ENCODE data around the gene MCAT.

The MCAT gene

GRCh38 chr22:43131773-43132501 is 11.3 kb downstream of the MCAT start:
- Mint-ChIP-seq H3K4me3 (no peak overlapping the region), H3K36me3 (ENCODE audit: low read depth) (peaks cover 48% of the 10 kb centered on the region), H3K27me3 (peaks cover 17% of the 10 kb centered on the region), H3K4me1 (ENCODE audit: low read depth) (peaks cover 51% of the 10 kb centered on the region), H3K9me3 (no peaks in the 10 kb centered on the region), H3K27ac (peak overlapping the region; percentile 6)
- intact Hi-C loops (cut with micrococcal nuclease) = no loop called here

- H3K9me3 Mint-ChIP-seq = no peaks in the 10 kb centered on the region
- no peak overlapping the region for H3K4me3 Mint-ChIP-seq
- intact Hi-C loops (cut with micrococcal nuclease) = no loop called here
- peaks cover 53% of the 10 kb centered on the region for H3K4me1 Mint-ChIP-seq (ENCODE audit: low read depth)
- peaks cover 28% of the 10 kb centered on the region for H3K36me3 Mint-ChIP-seq (ENCODE audit: low read depth)
- peaks cover 17% of the 10 kb centered on the region for H3K27me3 Mint-ChIP-seq
- peak overlapping the region; percentile 47 for H3K27ac Mint-ChIP-seq
Measured at GRCh38 chr22:43129426-43130425, 13.5 kb downstream of the MCAT start.

DNA sequence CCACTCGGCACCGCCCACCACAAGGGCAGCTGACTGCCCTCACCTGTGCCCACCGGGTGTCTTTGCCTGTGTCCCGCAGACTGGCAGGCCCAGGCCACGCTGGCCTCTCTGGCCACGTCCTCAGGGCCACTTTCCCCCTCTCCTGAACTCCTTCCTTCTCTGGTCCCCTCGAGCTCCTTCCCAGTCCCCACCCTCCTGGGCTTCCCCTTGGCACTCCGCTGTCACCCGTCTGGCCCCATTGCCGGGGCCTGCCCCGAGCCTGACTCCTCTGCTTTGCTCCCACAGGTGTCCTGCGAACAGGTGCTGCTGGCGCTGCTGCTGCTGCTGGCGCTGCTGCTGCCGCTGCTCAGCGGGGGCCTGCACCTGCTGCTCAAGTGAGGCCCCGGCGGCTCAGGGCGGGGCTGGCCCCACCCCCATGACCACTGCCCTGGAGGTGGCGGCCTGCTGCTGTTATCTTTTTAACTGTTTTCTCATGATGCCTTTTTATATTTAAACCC is 14.2 kb downstream of the MCAT start:
- Mint-ChIP-seq H3K4me3 (no peak overlapping the region), H3K36me3 (ENCODE audit: low read depth) (peaks cover 20% of the 10 kb centered on the region), H3K4me1 (ENCODE audit: low read depth) (peaks cover 57% of the 10 kb centered on the region), H3K27ac (peak overlapping the region; percentile 47), H3K27me3 (peaks cover 17% of the 10 kb centered on the region), H3K9me3 (no peaks in the 10 kb centered on the region)
- intact Hi-C loops (cut with micrococcal nuclease) = no loop called here

DNA sequence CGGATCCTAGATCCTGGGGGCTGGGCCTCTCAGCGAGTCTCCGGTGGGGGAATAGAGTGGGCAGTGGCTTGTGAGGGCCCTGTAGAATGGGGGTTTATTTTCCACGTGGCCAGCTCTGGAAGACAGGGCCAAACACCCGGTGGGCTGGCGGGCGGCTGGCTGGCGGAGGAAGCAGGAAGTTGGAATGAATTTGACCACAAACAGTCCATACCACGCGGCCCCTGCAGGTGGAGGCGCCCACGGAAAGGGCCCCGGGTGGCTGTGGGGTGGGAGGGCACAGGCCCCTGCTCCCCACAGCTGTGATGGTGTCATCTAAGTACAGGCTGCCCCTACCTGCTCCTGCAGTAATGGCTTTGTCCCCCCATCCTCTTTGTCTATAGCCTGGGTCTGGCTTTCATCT is 15.1 kb downstream of the MCAT start:
- H3K27ac Mint-ChIP-seq = peak overlapping the region; percentile 58
- H3K9me3 Mint-ChIP-seq = no peaks in the 10 kb centered on the region
- peaks cover 17% of the 10 kb centered on the region for H3K27me3 Mint-ChIP-seq
- intact Hi-C loops (cut with micrococcal nuclease) = no loop called here
- peaks cover 12% of the 10 kb centered on the region for H3K36me3 Mint-ChIP-seq (ENCODE audit: low read depth)
- H3K4me3 Mint-ChIP-seq = no peak overlapping the region
- H3K4me1 Mint-ChIP-seq (ENCODE audit: low read depth) = peaks cover 57% of the 10 kb centered on the region

GRCh38 chr22:43127166-43127908 is 15.9 kb downstream of the MCAT start:
- peaks cover 17% of the 10 kb centered on the region for H3K27me3 Mint-ChIP-seq
- peak overlapping the region; percentile 58 for H3K27ac Mint-ChIP-seq

DNA sequence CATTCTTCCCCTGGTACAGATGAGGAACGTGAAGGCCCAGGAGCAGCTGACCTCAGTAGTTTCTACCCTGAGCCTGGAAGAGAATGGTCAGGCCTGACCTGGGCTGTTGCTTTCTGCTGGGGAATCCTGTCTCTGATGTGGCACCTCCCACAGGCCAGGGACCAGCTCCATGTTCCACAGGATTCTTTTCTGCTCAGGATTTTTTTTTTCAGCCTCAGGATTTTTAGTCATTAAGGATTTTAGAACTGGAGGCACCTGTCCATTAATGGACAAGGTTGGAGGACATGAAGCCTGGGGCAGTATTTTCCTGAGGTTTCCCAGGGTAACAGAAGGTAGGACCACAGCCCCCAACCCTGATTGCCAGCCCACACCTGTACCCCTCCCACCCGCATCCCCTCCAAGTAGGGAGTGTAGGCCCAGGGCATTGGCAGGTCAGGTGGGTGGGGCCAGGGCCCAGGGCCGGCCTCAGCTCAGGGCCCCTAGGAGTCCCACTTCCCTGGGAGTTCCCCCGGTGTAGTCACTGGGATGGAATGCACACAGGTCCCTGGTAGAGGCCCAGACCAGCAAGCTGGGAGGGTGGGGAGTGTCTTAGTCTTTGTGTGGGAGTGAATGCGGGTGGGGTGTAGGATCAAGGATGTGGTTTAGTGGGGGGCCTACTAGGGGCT is 16.6 kb downstream of the MCAT start:
- Mint-ChIP-seq H3K4me1 (ENCODE audit: low read depth) (peaks cover 62% of the 10 kb centered on the region), H3K4me3 (no peak overlapping the region), H3K27ac (peak overlapping the region; percentile 58), H3K27me3 (peaks cover 17% of the 10 kb centered on the region), H3K36me3 (ENCODE audit: low read depth) (no peaks in the 10 kb centered on the region), H3K9me3 (no peaks in the 10 kb centered on the region)
- intact Hi-C loops (cut with micrococcal nuclease) = no loop called here

More at GRCh38 chr22:43127166-43127908, 15.9 kb downstream of the MCAT start:
- Mint-ChIP-seq H3K9me3 (no peaks in the 10 kb centered on the region), H3K4me3 (no peak overlapping the region), H3K4me1 (ENCODE audit: low read depth) (peaks cover 62% of the 10 kb centered on the region), H3K36me3 (ENCODE audit: low read depth) (peaks cover 4% of the 10 kb centered on the region)
- intact Hi-C loops (cut with micrococcal nuclease) = no loop called here

- no peaks in the 10 kb centered on the region for H3K36me3 Mint-ChIP-seq (ENCODE audit: low read depth)
- H3K4me1 Mint-ChIP-seq (ENCODE audit: low read depth) = peaks cover 43% of the 10 kb centered on the region
- H3K27me3 Mint-ChIP-seq = peaks cover 11% of the 10 kb centered on the region
- no peak overlapping the region for H3K4me3 Mint-ChIP-seq
- intact Hi-C loops (cut with micrococcal nuclease) = no loop called here
- H3K27ac Mint-ChIP-seq = no peak overlapping the region
- H3K9me3 Mint-ChIP-seq = no peaks in the 10 kb centered on the region
Measured at GRCh38 chr22:43118953-43119458, 24.2 kb downstream of the MCAT start.

GRCh38 chr22:43118024-43118849 is 25.0 kb downstream of the MCAT start:
- Mint-ChIP-seq H3K4me1 (ENCODE audit: low read depth) (peaks cover 51% of the 10 kb centered on the region), H3K4me3 (no peak overlapping the region), H3K9me3 (no peaks in the 10 kb centered on the region), H3K36me3 (ENCODE audit: low read depth) (no peaks in the 10 kb centered on the region), H3K27me3 (peaks cover 19% of the 10 kb centered on the region), H3K27ac (no peak overlapping the region)
- intact Hi-C loops (cut with micrococcal nuclease) = no loop called here

- Mint-ChIP-seq H3K27me3 (peaks cover 32% of the 10 kb centered on the region), H3K4me1 (ENCODE audit: low read depth) (peaks cover 44% of the 10 kb centered on the region), H3K27ac (no peak overlapping the region), H3K36me3 (ENCODE audit: low read depth) (no peaks in the 10 kb centered on the region), H3K4me3 (no peak overlapping the region), H3K9me3 (no peaks in the 10 kb centered on the region)
- intact Hi-C loops (cut with micrococcal nuclease) = no loop called here
Measured at GRCh38 chr22:43116932-43117331, 26.3 kb downstream of the MCAT start.

DNA sequence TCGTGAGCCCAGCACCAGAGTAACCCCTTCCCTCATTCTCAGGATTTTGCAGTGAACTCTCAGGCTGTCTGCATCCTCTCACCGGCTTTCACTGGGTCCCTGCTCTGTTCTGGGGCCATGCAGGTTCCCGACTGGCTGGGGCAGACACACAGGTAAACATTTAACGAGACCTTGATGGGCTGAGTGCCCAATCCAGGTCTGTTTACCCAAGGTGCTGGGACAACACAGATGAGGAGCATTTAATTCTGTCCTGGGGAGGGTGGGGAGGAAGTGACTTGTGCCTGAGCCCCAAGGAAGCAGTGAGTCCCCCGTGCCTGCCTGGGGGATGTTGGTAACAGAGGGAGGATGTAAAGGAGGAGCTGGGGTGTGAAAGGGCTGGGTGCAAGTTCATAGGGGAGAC is 28.2 kb downstream of the MCAT start:
- Mint-ChIP-seq H3K4me1 (ENCODE audit: low read depth) (peaks cover 50% of the 10 kb centered on the region), H3K36me3 (ENCODE audit: low read depth) (no peaks in the 10 kb centered on the region), H3K27ac (no peak overlapping the region), H3K27me3 (peaks cover 48% of the 10 kb centered on the region), H3K4me3 (no peak overlapping the region), H3K9me3 (no peaks in the 10 kb centered on the region)
- intact Hi-C loops (cut with micrococcal nuclease) = no loop called here

GRCh38 chr22:43113526-43114251 is 29.5 kb downstream of the MCAT start:
- H3K9me3 Mint-ChIP-seq = no peaks in the 10 kb centered on the region
- no peaks in the 10 kb centered on the region for H3K36me3 Mint-ChIP-seq (ENCODE audit: low read depth)
- H3K27me3 Mint-ChIP-seq = peaks cover 59% of the 10 kb centered on the region
- H3K27ac Mint-ChIP-seq = no peak overlapping the region
- intact Hi-C loops (cut with micrococcal nuclease) = no loop called here
- no peak overlapping the region for H3K4me3 Mint-ChIP-seq
- H3K4me1 Mint-ChIP-seq (ENCODE audit: low read depth) = peaks cover 46% of the 10 kb centered on the region
